Astrocyte (in vitro differentiated cells and primary cell): ENCODE results near the gene YBX2. TPM values are rescaled to one million over a fixed set of nuclear protein-coding genes. Genes with fewer than 3 reads are reported as not detected.

Experiments used
- DNase-seq: peaks from one replicate; pipeline ENCODE4 v3.0.0-alpha.2; 2010; ENCODE audit warnings: low read depth
- FAIRE-seq: peaks from 2 replicates; lab custom pipeline; 2011; peaks lifted over from hg19 to GRCh38; lab: Jason Lieb, UNC
- H2AFZ ChIP-seq: 2 replicates; pipeline ENCODE4 v1.6.0; 2012; ENCODE audit warnings: low read depth, low read length, inconsistent platforms
- H3K27ac ChIP-seq: 2 replicates; pipeline ENCODE4 v1.5.1; 2011; ENCODE audit warnings: low read depth, low read length, inconsistent platforms
- H3K27me3 ChIP-seq: 2 replicates; pipeline ENCODE4 v1.6.0; 2011; ENCODE audit warnings: low read length, inconsistent platforms; ENCODE audit not compliant: insufficient read depth
- H3K36me3 ChIP-seq: 2 replicates; pipeline ENCODE4 v1.5.1; 2011; ENCODE audit warnings: low read length, inconsistent platforms; ENCODE audit not compliant: insufficient read depth
- H3K4me1 ChIP-seq: 2 replicates; pipeline ENCODE4 v1.5.1; 2011; ENCODE audit warnings: low read length, inconsistent platforms; ENCODE audit not compliant: insufficient read depth
- H3K4me2 ChIP-seq: 2 replicates; pipeline ENCODE4 v1.6.0; 2012; ENCODE audit warnings: low read length, inconsistent platforms
- H3K4me3 ChIP-seq: 2 replicates; pipeline ENCODE4 v1.5.1; 2011; ENCODE audit warnings: low read depth, mild to moderate bottlenecking, low read length, inconsistent platforms; ENCODE audit not compliant: insufficient read depth
- H3K79me2 ChIP-seq: 2 replicates; pipeline ENCODE4 v1.6.0; 2012; ENCODE audit warnings: mild to moderate bottlenecking, low read length, inconsistent platforms; ENCODE audit not compliant: insufficient read depth
- H3K9ac ChIP-seq: 2 replicates; pipeline ENCODE4 v1.6.0; 2012; ENCODE audit warnings: mild to moderate bottlenecking, low read length, inconsistent platforms
- H3K9me3 ChIP-seq: 2 replicates; pipeline ENCODE4 v1.5.1; 2012; ENCODE audit warnings: low read depth, mild to moderate bottlenecking, low read length, inconsistent platforms; ENCODE audit not compliant: insufficient read depth
- H4K20me1 ChIP-seq: 2 replicates; pipeline ENCODE4 v1.6.0; 2012; ENCODE audit warnings: low read length, inconsistent platforms; ENCODE audit not compliant: insufficient read depth
- H3K27ac Mint-ChIP-seq: one replicate; pipeline ENCODE4 v1.8.0; 2021; ENCODE audit warnings: mild to moderate bottlenecking, mixed read lengths; ENCODE audit not compliant: unreplicated experiment
- H3K27me3 Mint-ChIP-seq: one replicate; pipeline ENCODE4 v1.8.0; 2021; ENCODE audit warnings: low read depth, mixed read lengths; ENCODE audit not compliant: unreplicated experiment
- H3K36me3 Mint-ChIP-seq: one replicate; pipeline ENCODE4 v1.8.0; 2021; ENCODE audit warnings: low read depth, mixed read lengths; ENCODE audit not compliant: unreplicated experiment
- H3K4me1 Mint-ChIP-seq: one replicate; pipeline ENCODE4 v1.8.0; 2021; ENCODE audit warnings: low read depth, mixed read lengths; ENCODE audit not compliant: unreplicated experiment
- H3K4me3 Mint-ChIP-seq: one replicate; pipeline ENCODE4 v1.8.0; 2021; ENCODE audit warnings: mild to moderate bottlenecking, moderate library complexity, mixed read lengths; ENCODE audit not compliant: unreplicated experiment
- H3K9me3 Mint-ChIP-seq: one replicate; pipeline ENCODE4 v1.8.0; 2021; ENCODE audit warnings: mild to moderate bottlenecking, mixed read lengths; ENCODE audit not compliant: unreplicated experiment
- CTCF ChIP-seq: IDR thresholded peaks from 2 replicates; pipeline ENCODE4 v1.5.1; 2011; ENCODE audit warnings: low read depth, mild to moderate bottlenecking, inconsistent platforms, low read length, moderate library complexity; ENCODE audit not compliant: insufficient read depth
- EZH2 ChIP-seq: IDR thresholded peaks from 2 replicates; pipeline ENCODE4 v1.6.1; 2012; ENCODE audit warnings: mild to moderate bottlenecking, low read length, inconsistent platforms; ENCODE audit not compliant: insufficient read depth
- total RNA-seq: library from RNA; stranded (reverse); gene quantifications from 2 replicates; pipeline ENCODE4 v1.2.1, GENCODE V29; 2021

Gene YBX2
- total RNA-seq, 1 donor from 2014 or later, result 0.86 TPM

- Histone ChIP-seq H3K4me1 (peaks cover 15% of the 10 kb centered on the region), H3K27me3 (no peaks in the 10 kb centered on the region), H3K79me2 (peaks cover 70% of the 10 kb centered on the region), H3K9ac (peak overlapping the region; percentile 97), H3K4me2 (peak overlapping the region; percentile 95), H3K36me3 (peaks cover 15% of the 10 kb centered on the region), H3K4me3 (peak overlapping the region; percentile 84), H3K27ac (peak overlapping the region; percentile 99), H4K20me1 (peaks cover 32% of the 10 kb centered on the region), H3K9me3 (no peaks in the 10 kb centered on the region), H2AFZ (peak overlapping the region; percentile 65)
- FAIRE-seq (no peak), DNase-seq (no peak)
- Mint-ChIP-seq H3K4me1 (peaks cover 25% of the 10 kb centered on the region), H3K27me3 (no peaks in the 10 kb centered on the region), H3K9me3 (no peaks in the 10 kb centered on the region), H3K27ac (peak overlapping the region; percentile 99), H3K4me3 (peak overlapping the region; percentile 98), H3K36me3 (peaks cover 7% of the 10 kb centered on the region)
- TF ChIP-seq CTCF (no peak), EZH2 (no peak)
Measured at GRCh38 chr17:7250695-7251627, 43.5 kb downstream of the YBX2 start.

GRCh38 chr17:7249830-7250229 is 44.6 kb downstream of the YBX2 start:
- peak overlapping the region; percentile 97 for H3K9ac ChIP-seq
- H3K4me3 Mint-ChIP-seq, result peak overlapping the region; percentile 98
- H3K27me3 Mint-ChIP-seq, result no peaks in the 10 kb centered on the region
- peaks cover 32% of the 10 kb centered on the region for H4K20me1 ChIP-seq
- H3K4me1 Mint-ChIP-seq, result peaks cover 25% of the 10 kb centered on the region
- H2AFZ ChIP-seq, result no peak overlapping the region
- no peaks in the 10 kb centered on the region for H3K9me3 ChIP-seq
- FAIRE-seq, result no peak
- no peak overlapping the region for H3K27ac Mint-ChIP-seq
- no peaks in the 10 kb centered on the region for H3K27me3 ChIP-seq
- no peak for DNase-seq
- H3K4me1 ChIP-seq, result peaks cover 15% of the 10 kb centered on the region
- H3K4me2 ChIP-seq, result peak overlapping the region; percentile 95
- H3K27ac ChIP-seq, result no peak overlapping the region
- TF ChIP-seq EZH2, result no peak
- no peak for TF ChIP-seq CTCF
- peaks cover 7% of the 10 kb centered on the region for H3K36me3 Mint-ChIP-seq
- peaks cover 74% of the 10 kb centered on the region for H3K79me2 ChIP-seq
- no peaks in the 10 kb centered on the region for H3K9me3 Mint-ChIP-seq
- H3K36me3 ChIP-seq, result peaks cover 17% of the 10 kb centered on the region
- H3K4me3 ChIP-seq, result peak overlapping the region; percentile 84

- Histone ChIP-seq H3K79me2 (peaks cover 74% of the 10 kb centered on the region), H3K9me3 (no peaks in the 10 kb centered on the region), H3K4me2 (peak overlapping the region; percentile 95), H3K4me3 (no peak overlapping the region), H2AFZ (no peak overlapping the region), H3K4me1 (peaks cover 15% of the 10 kb centered on the region), H3K36me3 (peaks cover 17% of the 10 kb centered on the region), H4K20me1 (peaks cover 32% of the 10 kb centered on the region), H3K27ac (no peak overlapping the region), H3K9ac (no peak overlapping the region), H3K27me3 (no peaks in the 10 kb centered on the region)
- peak overlapping the region; percentile 98 for H3K4me3 Mint-ChIP-seq
- H3K27me3 Mint-ChIP-seq, result no peaks in the 10 kb centered on the region
- DNase-seq (no peak), FAIRE-seq (no peak)
- H3K27ac Mint-ChIP-seq, result no peak overlapping the region
- no peak for TF ChIP-seq CTCF
- TF ChIP-seq EZH2, result no peak
- peaks cover 25% of the 10 kb centered on the region for H3K4me1 Mint-ChIP-seq
- H3K9me3 Mint-ChIP-seq, result no peaks in the 10 kb centered on the region
- H3K36me3 Mint-ChIP-seq, result peaks cover 7% of the 10 kb centered on the region
Measured at GRCh38 chr17:7249214-7249613, 45.2 kb downstream of the YBX2 start.
